Stimulated activated CD8-positive, alpha-beta memory T cell treated with anti-CD3 and anti-CD28 coated beads, Interleukin-15, amount 100 ng/mL, for 48 hours (primary cell): ENCODE data around the gene TMEM169.
A peak's percentile ranks its signal among the peaks of the same experiment; 100 is the strongest.

Experiments
- DNase-seq, 2 donors: peaks; one replicate each; pipeline ENCODE4 v3.0.0-alpha.2; 2020; ENCODE audit warnings: low read depth in 2 of 2

The TMEM169 gene

GRCh38 chr2:216081487-216082116 lies at the start of gene TMEM169, which contains the start of gene PECR:
TSS of gene TMEM169 (plus strand) at chr2:216081919. CDS start at chr2:216095964, 14,045 bp downstream.
TSS of gene PECR (minus strand) at chr2:216081809. CDS start at chr2:216081741, 68 bp downstream.
- peak; percentile 58 to 67 for DNase-seq

- no peak for DNase-seq
These were observed 49.6 kb upstream of the TMEM169 start for GRCh38 chr2:216031960-216032689.

- DNase-seq: no peak
These were observed 48.3 kb upstream of the TMEM169 start for GRCh38 chr2:216033403-216033802.

GRCh38 chr2:216034065-216034464 lies 47.7 kb upstream of the TMEM169 start:
- DNase-seq: peak; percentile 59 to 64

- DNase-seq: no peak
These were observed 41.8 kb upstream of the TMEM169 start for GRCh38 chr2:216039918-216040317.

- no peak for DNase-seq
These were observed 40.3 kb upstream of the TMEM169 start for GRCh38 chr2:216041438-216041837.

GRCh38 chr2:216043949-216044348 lies 37.8 kb upstream of the TMEM169 start:
- no peak for DNase-seq

GRCh38 chr2:216044883-216045486 lies 36.7 kb upstream of the TMEM169 start:
- no peak for DNase-seq

GRCh38 chr2:216047397-216047796 lies 34.3 kb upstream of the TMEM169 start:
- DNase-seq: no peak

- DNase-seq: no peak
These were observed 32.3 kb upstream of the TMEM169 start for GRCh38 chr2:216049452-216049851.

- DNase-seq: no peak
These were observed 30.4 kb upstream of the TMEM169 start for GRCh38 chr2:216051350-216051749.

GRCh38 chr2:216052420-216052819 lies 29.3 kb upstream of the TMEM169 start:
- DNase-seq: no peak

GRCh38 chr2:216055680-216056079 lies 26.0 kb upstream of the TMEM169 start:
- no peak for DNase-seq

- DNase-seq: no peak
These were observed 25.0 kb upstream of the TMEM169 start for GRCh38 chr2:216056739-216057138.

- DNase-seq: peak; percentile 36 to 41
These were observed 24.0 kb upstream of the TMEM169 start for GRCh38 chr2:216057688-216058193.

GRCh38 chr2:216059233-216059834 lies 22.4 kb upstream of the TMEM169 start:
- no peak for DNase-seq

- DNase-seq: no peak
These were observed 17.6 kb upstream of the TMEM169 start for GRCh38 chr2:216064014-216064630.

GRCh38 chr2:216064665-216065064 lies 17.1 kb upstream of the TMEM169 start:
- no peak for DNase-seq

GRCh38 chr2:216066230-216066629 lies 15.5 kb upstream of the TMEM169 start:
- DNase-seq: no peak

GRCh38 chr2:216069028-216069427 lies 12.7 kb upstream of the TMEM169 start:
- DNase-seq: no peak

- no peak for DNase-seq
These were observed 11.5 kb upstream of the TMEM169 start for GRCh38 chr2:216070195-216070594.
